OCI-LY1 (cell line): ENCODE results near the gene HPCAL1.

Source experiments
- H2AFZ ChIP-seq: fragments of 200-600 bp; sonication (generic), shearing (Covaris generic); 2 replicates; pipeline ENCODE4 v1.6.0; 2014; ENCODE audit warnings: antibody characterized with exemption, mild to moderate bottlenecking, low read length
- H3F3A ChIP-seq: fragments of 200-600 bp; sonication (generic), shearing (Covaris generic); 2 replicates; pipeline ENCODE4 v1.6.0; 2014; ENCODE audit warnings: mild to moderate bottlenecking, antibody characterized with exemption, low read length, moderate library complexity; ENCODE audit not compliant: insufficient read depth
- H3K27ac ChIP-seq: fragments of 200-600 bp; sonication (generic); 2 replicates; pipeline ENCODE4 v1.5.1; 2014; ENCODE audit warnings: low read length, mixed run types, mild to moderate bottlenecking, low read depth; ENCODE audit not compliant: poor library complexity, severe bottlenecking
- H3K27me3 ChIP-seq: fragments of 200-600 bp; sonication (generic); 2 replicates; pipeline ENCODE4 v1.6.0; 2014; ENCODE audit warnings: antibody characterized with exemption, mild to moderate bottlenecking, low read length, moderate library complexity; ENCODE audit not compliant: insufficient read depth
- H3K36me3 ChIP-seq: fragments of 200-600 bp; sonication (generic); 2 replicates; pipeline ENCODE4 v1.6.1; 2014; ENCODE audit warnings: mild to moderate bottlenecking, antibody characterized with exemption, low read length, moderate library complexity, mixed read lengths; ENCODE audit not compliant: insufficient read depth
- H3K4me1 ChIP-seq: fragments of 200-600 bp; sonication (generic); 2 replicates; pipeline ENCODE4 v1.5.1; 2014; ENCODE audit warnings: mild to moderate bottlenecking, low read length, moderate library complexity; ENCODE audit not compliant: insufficient read depth, severe bottlenecking
- H3K4me2 ChIP-seq: fragments of 200-600 bp; sonication (generic), shearing (Covaris generic); 2 replicates; pipeline ENCODE4 v1.6.1; 2014; ENCODE audit warnings: low read length
- H3K4me3 ChIP-seq: fragments of 200-600 bp; sonication (generic); 2 replicates; pipeline ENCODE4 v1.5.1; 2014; ENCODE audit warnings: low read length, low read depth, mild to moderate bottlenecking, mixed read lengths; ENCODE audit not compliant: poor library complexity, severe bottlenecking
- H3K79me2 ChIP-seq: fragments of 200-600 bp; shearing (Covaris generic); 2 replicates; pipeline ENCODE4 v1.6.1; 2016; ENCODE audit warnings: mixed run types, low read length, mixed read lengths; ENCODE audit not compliant: insufficient read depth
- H3K9ac ChIP-seq: fragments of 200-600 bp; sonication (generic), shearing (Covaris generic); 2 replicates; pipeline ENCODE4 v1.6.1; 2014; ENCODE audit warnings: mild to moderate bottlenecking, low read length, mixed read lengths
- H3K9me2 ChIP-seq: fragments of 200-600 bp; sonication (generic), shearing (Covaris generic); 2 replicates; pipeline ENCODE4 v1.6.1; 2014; ENCODE audit warnings: low read depth, mild to moderate bottlenecking, low read length, mixed read lengths
- H3K9me3 ChIP-seq: fragments of 200-600 bp; shearing (Covaris generic); 2 replicates; pipeline ENCODE4 v1.6.1; 2014; ENCODE audit warnings: low read length, mixed read lengths
- H4K20me1 ChIP-seq: fragments of 200-600 bp; sonication (generic), shearing (Covaris generic); 2 replicates; pipeline ENCODE4 v1.6.0; 2016; ENCODE audit warnings: mild to moderate bottlenecking, low read length; ENCODE audit not compliant: insufficient read depth
- EZH2 ChIP-seq: fragments of 200-600 bp; sonication (generic), shearing (Covaris generic); IDR thresholded peaks from 2 replicates; pipeline ENCODE4 v1.8.0; 2017; ENCODE audit warnings: borderline replicate concordance, mixed run types, mild to moderate bottlenecking, antibody characterized with exemption, low read length, moderate library complexity, mixed read lengths
- TF ChIP-seq, protein P1 (sequence below): fragments of 200-600 bp; sonication (generic), shearing (Covaris generic); IDR thresholded peaks from 2 replicates; pipeline ENCODE4 v1.5.1; 2017; ENCODE audit warnings: mild to moderate bottlenecking, antibody characterized with exemption, low read length, moderate library complexity, mixed read lengths

Gene HPCAL1

GRCh38 chr2:10377052-10377746, 74.5 kb downstream of the HPCAL1 start:
- Histone ChIP-seq H3K4me1 (peaks cover 36% of the 10 kb centered on the region), H3K36me3 (no peaks in the 10 kb centered on the region), H3K4me2 (peak overlapping the region; percentile 54), H3K27ac (peak overlapping the region; percentile 81), H3K4me3 (no peak overlapping the region), H3K9me3 (no peaks in the 10 kb centered on the region), H3K79me2 (no peaks in the 10 kb centered on the region), H3F3A (no peaks in the 10 kb centered on the region), H3K27me3 (peaks cover 4% of the 10 kb centered on the region; the same call in 1 of the 2 replicates), H3K9me2 (no peaks in the 10 kb centered on the region), H4K20me1 (no peaks in the 10 kb centered on the region), H3K9ac (peak overlapping the region; percentile 11; the same call in 1 of the 2 replicates), H2AFZ (no peak overlapping the region)
- TF ChIP-seq, protein P1, sequence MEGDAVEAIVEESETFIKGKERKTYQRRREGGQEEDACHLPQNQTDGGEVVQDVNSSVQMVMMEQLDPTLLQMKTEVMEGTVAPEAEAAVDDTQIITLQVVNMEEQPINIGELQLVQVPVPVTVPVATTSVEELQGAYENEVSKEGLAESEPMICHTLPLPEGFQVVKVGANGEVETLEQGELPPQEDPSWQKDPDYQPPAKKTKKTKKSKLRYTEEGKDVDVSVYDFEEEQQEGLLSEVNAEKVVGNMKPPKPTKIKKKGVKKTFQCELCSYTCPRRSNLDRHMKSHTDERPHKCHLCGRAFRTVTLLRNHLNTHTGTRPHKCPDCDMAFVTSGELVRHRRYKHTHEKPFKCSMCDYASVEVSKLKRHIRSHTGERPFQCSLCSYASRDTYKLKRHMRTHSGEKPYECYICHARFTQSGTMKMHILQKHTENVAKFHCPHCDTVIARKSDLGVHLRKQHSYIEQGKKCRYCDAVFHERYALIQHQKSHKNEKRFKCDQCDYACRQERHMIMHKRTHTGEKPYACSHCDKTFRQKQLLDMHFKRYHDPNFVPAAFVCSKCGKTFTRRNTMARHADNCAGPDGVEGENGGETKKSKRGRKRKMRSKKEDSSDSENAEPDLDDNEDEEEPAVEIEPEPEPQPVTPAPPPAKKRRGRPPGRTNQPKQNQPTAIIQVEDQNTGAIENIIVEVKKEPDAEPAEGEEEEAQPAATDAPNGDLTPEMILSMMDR: no peak
- no peak for TF ChIP-seq EZH2

GRCh38 chr2:10377747-10378085, 75.0 kb downstream of the HPCAL1 start:
- Histone ChIP-seq H2AFZ (no peak overlapping the region), H3K4me1 (peaks cover 41% of the 10 kb centered on the region)

GRCh38 chr2:10378189-10378588, 75.5 kb downstream of the HPCAL1 start:
- peaks cover 46% of the 10 kb centered on the region for H3K4me1 ChIP-seq
- TF ChIP-seq, protein P1: no peak
- no peak for TF ChIP-seq EZH2
- no peaks in the 10 kb centered on the region for H3K79me2 ChIP-seq

More at GRCh38 chr2:10377747-10378085, 75.0 kb downstream of the HPCAL1 start:
- Histone ChIP-seq H3K4me3 (no peak overlapping the region), H3K4me2 (peak overlapping the region; percentile 54), H3F3A (no peaks in the 10 kb centered on the region), H3K9ac (peak overlapping the region; percentile 11; the same call in 1 of the 2 replicates), H3K27ac (peak overlapping the region; percentile 81), H3K27me3 (0 out of 2 replicates have a peak, but pooled peaks cover 3% of the 10 kb centered on the region), H3K9me2 (no peaks in the 10 kb centered on the region), H3K36me3 (no peaks in the 10 kb centered on the region), H3K79me2 (no peaks in the 10 kb centered on the region), H4K20me1 (no peaks in the 10 kb centered on the region), H3K9me3 (no peaks in the 10 kb centered on the region)
- no peak for TF ChIP-seq EZH2
- TF ChIP-seq, protein P1: no peak

More at GRCh38 chr2:10378189-10378588, 75.5 kb downstream of the HPCAL1 start:
- Histone ChIP-seq H3K27me3 (0 out of 2 replicates have a peak, but pooled peaks cover 3% of the 10 kb centered on the region), H3K9ac (no peak overlapping the region), H3K27ac (peak overlapping the region; percentile 81), H3K36me3 (no peaks in the 10 kb centered on the region), H3K4me3 (no peak overlapping the region), H3K4me2 (peak overlapping the region; percentile 54), H2AFZ (no peak overlapping the region), H3K9me2 (no peaks in the 10 kb centered on the region), H4K20me1 (no peaks in the 10 kb centered on the region), H3F3A (no peaks in the 10 kb centered on the region), H3K9me3 (no peaks in the 10 kb centered on the region)
